IPS-NIHi11 (cell line): ENCODE data around the gene CYP1A1.
"Not testable (repeated sequence)": the region's sequence is repeated elsewhere in the genome, so short reads cannot be mapped to it uniquely, and the experiment has no call there.

Experiments
- DNase-seq: peaks from one replicate; pipeline ENCODE4 v3.0.0; 2012; ENCODE audit warnings: mixed read lengths, low spot score

CYP1A1 gene

DNA sequence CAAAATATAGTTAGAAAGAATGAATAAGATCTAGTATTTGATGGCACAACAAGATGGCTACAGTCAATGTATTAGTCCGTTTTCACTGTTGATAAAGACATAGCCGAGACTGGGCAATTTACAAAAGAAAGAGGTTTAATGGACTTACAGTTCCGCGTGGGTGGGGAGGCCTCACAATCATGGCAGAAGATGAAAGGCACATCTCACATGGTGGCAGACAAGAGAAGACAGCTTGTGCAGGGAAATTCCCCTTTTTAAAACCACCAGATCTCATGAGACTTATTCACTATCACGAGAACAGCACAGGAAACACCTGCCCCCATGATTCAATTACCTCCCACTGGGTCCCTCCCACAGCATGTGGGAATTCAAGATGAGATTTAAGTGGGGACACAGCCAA is 12.9 kb upstream of the CYP1A1 start:
- DNase-seq = not testable (repeated sequence)

GRCh38 chr15:74735305-74735704 is 10.0 kb upstream of the CYP1A1 start:
- no peak for DNase-seq

- DNase-seq = no peak
These were observed 7.9 kb upstream of the CYP1A1 start for GRCh38 chr15:74733269-74733668.

DNA sequence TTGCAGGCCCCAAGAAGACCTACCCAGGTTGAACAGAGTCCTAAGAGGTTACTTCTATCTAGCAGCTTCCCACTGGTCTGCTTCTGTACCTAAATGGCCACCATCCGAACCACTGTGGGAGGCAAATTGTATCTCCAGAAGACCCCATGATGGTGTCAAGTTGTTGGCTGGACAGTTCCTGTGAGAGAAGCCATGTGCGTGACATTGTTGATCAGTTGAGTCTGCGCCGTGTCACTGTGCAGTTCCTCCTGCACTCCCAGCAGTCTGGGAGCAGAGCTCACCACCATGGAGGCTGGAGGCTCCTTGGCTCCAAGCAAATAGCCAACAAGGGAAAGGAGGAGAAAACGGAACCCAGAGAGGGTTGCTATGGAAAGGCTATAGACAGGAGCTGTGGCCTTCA is 7.5 kb upstream of the CYP1A1 start:
- no peak for DNase-seq

DNA sequence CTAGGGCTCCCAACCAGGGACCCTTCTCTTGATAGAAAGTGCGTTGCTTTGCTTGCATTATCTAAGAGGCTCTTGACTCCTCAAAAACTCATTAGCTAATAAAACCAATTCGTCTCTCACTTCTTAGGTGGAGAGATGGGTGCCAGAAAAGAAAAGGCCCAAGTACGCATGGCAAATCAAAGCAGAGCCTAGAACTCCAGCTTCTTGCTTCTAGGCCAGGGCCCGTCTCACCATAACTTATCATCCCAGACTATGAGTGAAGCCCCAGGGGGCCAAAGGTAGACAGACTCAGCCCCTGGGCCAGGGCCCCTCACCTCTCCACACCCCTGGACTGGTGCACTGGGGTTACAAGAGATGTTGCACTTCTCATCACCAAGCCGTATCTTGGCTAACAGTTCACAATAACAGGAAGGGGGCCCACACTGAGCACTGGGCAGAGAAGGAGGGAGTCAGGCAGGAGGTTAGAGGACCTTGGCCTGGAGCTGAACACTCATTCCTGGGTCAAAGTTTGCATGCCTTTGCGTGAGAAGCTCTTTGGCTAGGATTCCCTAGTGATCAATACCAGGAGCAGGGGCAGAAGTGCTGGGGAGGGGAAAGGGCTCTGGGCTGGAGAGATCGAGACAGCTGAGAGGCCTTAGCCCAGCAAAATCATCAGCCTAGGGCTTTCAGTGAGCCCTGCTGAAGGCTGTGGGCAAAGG is 5.4 kb upstream of the CYP1A1 start:
- DNase-seq = no peak

- DNase-seq = not testable (repeated sequence)
These were observed 4.0 kb upstream of the CYP1A1 start for GRCh38 chr15:74729372-74729771.

- DNase-seq = not testable (repeated sequence)
These were observed 3.4 kb upstream of the CYP1A1 start for GRCh38 chr15:74728699-74729098.

- no peak for DNase-seq
These were observed 2.4 kb upstream of the CYP1A1 start for GRCh38 chr15:74727727-74728126.

GRCh38 chr15:74726774-74727164 is 1.4 kb upstream of the CYP1A1 start:
- DNase-seq = no peak

GRCh38 chr15:74725845-74726773 is 781 bp upstream of the CYP1A1 start:
- peak; percentile 81 for DNase-seq

DNA sequence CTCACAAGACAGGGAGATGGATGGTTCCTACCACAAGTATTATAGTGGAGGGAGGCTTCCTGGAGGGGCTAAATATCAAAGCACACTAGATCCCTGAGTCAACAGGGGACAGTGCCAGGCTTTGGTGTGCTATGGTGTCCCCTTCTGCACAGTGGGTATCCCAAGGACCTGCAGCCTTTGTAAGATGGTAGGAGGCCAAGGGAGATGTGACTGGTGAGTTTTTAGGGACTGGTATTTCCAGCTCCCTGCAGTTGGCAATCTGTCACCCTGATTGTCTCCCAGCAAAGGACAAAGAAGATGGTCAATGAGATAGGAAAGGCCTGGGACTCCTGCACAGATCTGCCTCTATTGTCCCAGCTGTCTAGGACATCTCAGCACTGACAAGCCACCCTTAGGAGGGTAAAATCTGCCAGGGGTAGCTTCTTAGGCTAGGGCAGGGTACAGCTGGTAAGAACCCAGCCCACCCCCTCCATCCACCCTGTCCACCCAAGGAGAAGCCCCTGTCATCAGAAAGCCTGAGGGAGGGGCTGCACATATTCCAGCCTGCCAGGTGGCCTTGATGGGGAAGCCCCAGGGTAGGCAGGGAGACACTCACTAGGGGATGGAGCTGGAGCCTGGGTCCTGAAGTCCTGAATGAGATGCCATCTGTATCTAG is 631 bp downstream of the CYP1A1 start:
- DNase-seq = no peak

DNA sequence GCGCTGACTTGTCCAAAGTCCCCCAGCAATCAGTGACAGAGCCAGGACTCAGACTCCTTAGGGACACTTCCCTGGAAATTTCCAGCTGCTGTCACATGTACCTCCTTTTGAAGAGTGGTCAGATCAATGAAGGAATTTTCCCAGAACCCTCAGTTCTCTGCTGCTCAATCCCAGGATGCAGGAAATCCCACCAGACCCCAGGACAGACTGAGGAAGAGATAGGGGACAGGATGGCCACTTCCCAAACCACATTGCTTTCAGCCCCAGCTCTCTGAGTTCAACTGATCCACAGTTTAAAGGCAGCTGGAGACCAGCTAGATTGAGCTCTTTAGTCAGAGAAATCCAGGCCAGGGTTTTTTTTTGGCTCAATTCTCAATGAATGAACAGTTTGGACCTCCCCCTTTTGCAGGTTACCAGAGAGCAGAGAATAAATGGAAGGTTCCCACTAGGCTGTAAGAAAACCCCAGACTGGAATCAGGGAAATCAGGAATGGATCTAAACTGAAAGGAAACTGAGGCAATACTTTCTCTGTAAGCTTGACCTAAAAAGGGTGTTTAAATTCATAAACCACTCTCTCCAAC is 1.5 kb downstream of the CYP1A1 start:
- DNase-seq = peak; percentile 85

DNA sequence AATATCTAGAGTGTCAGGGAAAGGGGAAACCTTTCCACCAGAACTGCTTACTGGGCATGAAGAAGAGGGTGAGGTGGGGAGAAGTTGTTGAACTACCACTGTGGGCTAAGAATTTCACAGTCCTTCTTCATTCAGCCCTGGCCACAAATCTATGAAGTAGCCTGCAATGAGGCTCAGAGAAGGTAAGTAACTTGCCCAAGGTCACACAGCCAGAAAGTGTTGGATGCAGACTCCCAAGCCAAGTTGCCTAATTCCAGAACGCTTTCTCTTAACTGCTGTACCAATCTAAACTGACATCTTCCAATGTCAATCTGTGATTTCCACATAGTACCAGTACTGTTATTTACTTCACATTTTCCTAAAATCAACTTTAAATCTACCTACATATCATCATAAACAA is 2.1 kb downstream of the CYP1A1 start:
- no peak for DNase-seq

GRCh38 chr15:74722591-74722990 is 2.7 kb downstream of the CYP1A1 start:
- DNase-seq = no peak

DNA sequence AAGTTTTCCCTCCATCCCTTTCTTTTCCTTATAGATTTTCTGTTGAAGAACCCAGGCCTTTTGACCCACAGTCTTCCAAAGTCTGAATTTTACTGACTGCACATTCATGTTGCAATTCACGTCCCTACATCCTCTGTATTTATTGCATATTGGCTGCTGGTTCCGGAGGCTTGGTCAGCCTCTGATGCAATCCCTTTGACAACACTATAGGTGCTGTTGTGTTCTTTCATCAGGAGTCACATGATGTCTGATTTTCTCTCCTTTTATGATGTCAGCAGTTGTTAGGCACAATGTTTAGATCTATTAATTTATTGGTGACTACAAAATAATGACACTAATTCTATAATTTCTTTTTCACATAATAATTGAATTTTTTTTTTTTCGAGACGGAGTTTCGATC is 8.7 kb downstream of the CYP1A1 start:
- no peak for DNase-seq

DNA sequence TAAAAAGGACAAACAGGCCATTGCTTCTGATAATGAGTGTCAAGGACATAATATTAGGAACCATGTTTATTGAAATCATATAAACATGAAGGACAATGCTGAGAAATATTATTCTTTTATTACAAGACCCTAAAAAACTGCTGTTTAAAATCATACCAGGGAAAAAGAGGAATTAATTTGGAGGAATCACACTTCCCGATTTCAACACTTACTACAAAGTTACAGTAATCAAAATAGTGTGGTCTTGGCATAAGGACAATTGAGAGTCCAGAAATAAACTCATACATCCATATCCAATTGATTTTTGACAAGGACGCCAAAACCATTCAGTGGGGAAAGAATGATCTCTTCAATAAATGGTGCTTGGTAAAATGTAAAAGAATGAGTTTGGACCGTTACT is 13.0 kb downstream of the CYP1A1 start:
- no peak for DNase-seq

DNA sequence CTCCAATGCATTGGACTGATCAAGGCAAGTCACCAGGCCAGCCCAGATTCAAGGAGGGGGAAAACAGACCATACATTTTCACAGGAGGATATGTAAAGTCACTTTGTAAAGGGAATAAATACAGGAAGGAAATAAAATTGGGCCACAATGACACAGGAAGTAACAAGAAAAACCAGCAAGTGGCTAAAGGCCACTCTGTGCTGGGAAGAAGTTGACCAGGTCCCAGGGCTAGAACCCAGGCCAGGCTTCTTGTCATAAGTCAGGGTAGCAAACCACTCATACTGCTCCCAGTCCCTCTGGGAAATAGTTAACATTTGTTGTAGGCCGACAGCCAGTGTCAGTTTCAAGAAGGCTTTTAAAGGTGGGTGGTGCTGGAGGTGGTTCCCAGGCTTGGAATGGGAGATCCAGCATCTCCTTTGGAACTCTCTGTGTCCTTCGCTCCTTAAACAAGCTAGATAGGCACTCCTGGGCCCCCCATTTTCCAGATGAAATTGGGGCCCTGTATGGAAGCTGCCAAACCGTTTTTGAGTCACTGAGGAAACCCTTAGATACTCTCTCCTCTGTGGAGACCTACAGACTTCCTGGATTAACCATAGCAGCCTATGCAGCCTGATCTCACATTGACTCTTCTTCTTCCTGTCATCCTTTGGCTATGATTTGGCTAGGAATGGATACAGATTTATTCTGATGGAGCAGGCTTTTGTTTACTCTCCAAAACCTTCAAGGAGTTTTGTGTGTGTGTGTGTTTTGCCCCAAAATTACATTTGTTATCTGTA is 14.8 kb downstream of the CYP1A1 start:
- no peak for DNase-seq

DNA sequence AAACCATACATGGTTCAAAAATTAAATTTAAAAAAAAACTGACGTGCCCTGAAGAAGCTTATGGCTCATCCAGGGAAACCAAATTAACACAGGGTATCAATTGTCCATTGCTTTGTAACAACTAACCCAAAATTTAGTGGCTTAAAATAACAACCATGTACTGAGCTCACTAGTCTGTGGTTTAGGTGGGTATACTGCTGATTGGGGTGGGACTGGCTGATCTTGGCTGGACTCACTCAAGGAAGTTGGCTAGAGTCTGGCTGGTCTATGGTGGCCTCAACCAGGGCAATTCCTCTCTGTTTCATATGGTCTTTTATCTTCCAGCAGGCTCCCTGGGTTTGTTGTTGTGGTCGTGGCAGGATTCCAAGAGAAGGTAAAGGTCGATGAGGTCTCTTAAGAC is 15.4 kb downstream of the CYP1A1 start:
- no peak for DNase-seq

DNA sequence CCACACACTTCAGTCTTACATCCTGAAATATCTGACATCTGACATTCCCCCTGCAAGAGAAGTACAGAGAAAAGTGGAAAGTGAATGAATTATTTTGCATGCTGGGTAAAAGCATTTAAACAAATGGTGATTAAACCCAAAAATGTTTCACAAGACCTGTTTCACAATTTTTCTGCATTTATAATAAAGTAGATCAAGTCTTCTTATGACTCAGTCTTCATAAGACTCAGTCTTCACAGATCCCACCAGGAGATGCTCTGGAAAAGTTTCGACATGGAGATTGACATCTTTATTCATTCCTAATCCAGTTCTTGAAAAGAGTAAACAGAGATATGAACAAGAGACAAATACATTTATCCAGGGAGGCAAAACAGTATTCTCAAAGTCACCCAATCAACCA is 16.3 kb downstream of the CYP1A1 start:
- DNase-seq = no peak

GRCh38 chr15:74696808-74697207 is 28.5 kb downstream of the CYP1A1 start:
- no peak for DNase-seq

- DNase-seq = no peak
These were observed 29.0 kb downstream of the CYP1A1 start for GRCh38 chr15:74696398-74696729.
